Measurements from ENCODE around the gene TBC1D23.

- TF ChIP-seq ZNF8 (CRISPR knock-in tag; IDR thresholded peaks at IDR 0.05) (no peak), ZC3H10 (CRISPR knock-in tag; IDR thresholded peaks at IDR 0.05) (no peak), BACH2 (CRISPR knock-in tag; IDR thresholded peaks at IDR 0.05; ENCODE audit: borderline replicate concordance) (no peak), TCF4 (CRISPR knock-in tag; IDR thresholded peaks at IDR 0.05; ENCODE audit: borderline replicate concordance) (no peak), ZFP30 (CRISPR knock-in tag; IDR thresholded peaks at IDR 0.05) (no peak), ZNF70 (CRISPR knock-in tag; IDR thresholded peaks at IDR 0.05) (no peak), PATZ1 (CRISPR knock-in tag; IDR thresholded peaks at IDR 0.05; ENCODE audit: borderline replicate concordance) (no peak), ZNF565 (CRISPR knock-in tag; conservative IDR thresholded peaks at IDR 0.05; ENCODE audit: low read depth) (no peak), ARNTL (CRISPR knock-in tag; IDR thresholded peaks at IDR 0.05; ENCODE audit: borderline replicate concordance, low read depth) (no peak), ISL1 (CRISPR knock-in tag; IDR thresholded peaks at IDR 0.05) (no peak), ESRRG (CRISPR knock-in tag; IDR thresholded peaks at IDR 0.05) (no peak)
These were observed 49.7 kb downstream of the TBC1D23 start for GRCh38 chr3:100310355-100310965.

Data from SK-N-SH treated with all-trans-retinoic acid at 6 μM for 48 hours (cell line).